Heart right ventricle (tissue), 16 donors: ENCODE measurements around the gene NEDD4. TPM values are rescaled to one million over a fixed set of nuclear protein-coding genes. Genes with fewer than 3 reads are reported as not detected.
"Not testable (repeated sequence)": the region's sequence is repeated elsewhere in the genome, so short reads cannot be mapped to it uniquely, and the experiment has no call there.

Experiments
- ATAC-seq, 8 donors: fragments of 200-7000 bp; cut with Tn5 transposase; one replicate each; pipeline ENCODE4 v1.9.1; 2020; ENCODE audit warnings: mild to moderate bottlenecking in 8 of 8, moderate library complexity in 8 of 8, moderate number of reproducible peaks in 1 of 8
- DNase-seq, 2 donors: peaks; one replicate each; pipeline ENCODE4 v3.0.0-alpha.2; 2020
- H3K27ac ChIP-seq, 10 donors: fragments of 200-600 bp; sonication (generic) in 2 of 10; one replicate each; pipeline versions ENCODE4 v1.5.0 to v1.8.0; 2020 to 2022; ENCODE audit warnings: mild to moderate bottlenecking in 3 of 10
- H3K27me3 ChIP-seq, 7 donors: fragments of 200-600 bp; one replicate each; pipeline ENCODE4 v1.8.0; 2021 to 2022; ENCODE audit warnings: mild to moderate bottlenecking in 2 of 7
- H3K36me3 ChIP-seq, 9 donors: fragments of 200-600 bp; sonication (generic) in 1 of 9; one replicate each; pipeline versions ENCODE4 v1.5.0 to v1.8.0; 2020 to 2022; ENCODE audit warnings: mild to moderate bottlenecking in 2 of 9
- H3K4me1 ChIP-seq, 9 donors: fragments of 200-600 bp; sonication (generic) in 1 of 9; one replicate each; pipeline versions ENCODE4 v1.5.0 to v1.8.0; 2020 to 2022; ENCODE audit warnings: mild to moderate bottlenecking in 4 of 9
- H3K4me3 ChIP-seq, 10 donors: fragments of 200-600 bp; sonication (generic) in 2 of 10; one replicate each; pipeline versions ENCODE4 v1.5.0 to v1.8.0; 2020 to 2022; ENCODE audit warnings: mild to moderate bottlenecking in 7 of 10, moderate library complexity in 2 of 10
- H3K9me3 ChIP-seq, 11 donors: fragments of 200-600 bp in 10 of 11; sonication (generic) in 2 of 11; one replicate each; pipeline versions ENCODE4 v1.5.0 to v1.8.0; 2013 to 2022; ENCODE audit warnings: mild to moderate bottlenecking in 2 of 11, control low read depth in 1 of 11, moderate library complexity in 1 of 11
- CTCF ChIP-seq, 9 donors: fragments of 200-600 bp; sonication (generic) in 2 of 9; IDR thresholded peaks; one replicate each; pipeline versions ENCODE4 v1.5.0 to v1.8.0; 2021 to 2022; ENCODE audit warnings: antibody characterized with exemption in 9 of 9, mild to moderate bottlenecking in 5 of 9, moderate library complexity in 1 of 9
- WGBS, 2 donors: extraction: QIAGEN DNeasy Blood & Tissue Kit; methylation state at CpG; one replicate each; pipeline ENCODE4 v1.1.7; 2013; ENCODE audit warnings: inconsistent platforms in 1 of 2; 5-methylcytosine and 5-hydroxymethylcytosine counted together
- intact Hi-C, 10 donors: fragments of 100-400 bp; cut with DNase I; formaldehyde crosslinking; loops; one replicate each; pipeline versions ENCODE4 v1.11.1 to v1.14.2; 2022
- polyA plus RNA-seq, 2 donors: library from polyadenylated mRNA; stranded (reverse); fragments of 200-250 nt; gene quantifications; one replicate each; pipeline ENCODE4 v1.2.3, GENCODE V29; 2013
- total RNA-seq, 10 donors: library from RNA; stranded (reverse); fragmentation: NEBNext Ultra II Directional in 3 of 10; extraction: Animal tissue kit (Norgen Biotek cat#: 25700) in 3 of 10; gene quantifications; one replicate each; pipeline versions ENCODE4 v1.2.1 to v1.2.4, GENCODE V29; 2021 to 2023
- donor health status: Arrhythmogenic right ventricular cardiomyopathy.
- donor health status: ischemic (EF 13 %, LVEDD 7.1; RV severe dilation, severe dysfunction).
- donor health status: healthy with polysubstance abuse.
- donor health status: DM: no; HTN: yes; CAD: no.
- donor health status: DM: no; HTN: no; CAD: no.
- donor health status: ischemic (EF 25% LVEDD 6.9; RV normal size, moderate dysfunction).
- donor health status: ischemic (EF 25% LVEDD 5.7; RV mildly dilated, moderate dysfunction).
- donor health status: healthy.
- donor health status: DM: yes; HTN: yes; CAD: no.
- donor health status: Ischemic cardiomyopathy.
- donor health status: ischemic (EF 35%, LVEDD 5.7; RV mildly dilated, moderate dysfunction).
- donor health status: nonischemic (EF 11% LVEDD 7.7; RV severe dilation, severe dysfunction).
- donor health status: DM: yes; HTN: yes; CAD: no.
- donor health status: PGD.
- donor health status: ischemic (EF 29% LVEDD 5.4; RV normal size, mild dysfunction).
- donor health status: nonischemic (EF 23%, LVEDD 6.1; RV moderate dilation, normal function).

The NEDD4 gene
- total and polyA plus RNA-seq, 12 donors = 3.5 to 11.5 (median 8.7) TPM

- H3K4me3 ChIP-seq, H3K4me1 ChIP-seq, H3K36me3 ChIP-seq, H3K27me3 ChIP-seq, DNase-seq, intact Hi-C loops, H3K9me3 ChIP-seq, H3K27ac ChIP-seq, ATAC-seq: not testable (repeated sequence)
These were observed 9.9 kb upstream of the NEDD4 start for GRCh38 chr15:56003277-56003676.

- H3K9me3 ChIP-seq = no peaks in the 10 kb centered on the region
- no peak overlapping the region for H3K27ac ChIP-seq
- no peak overlapping the region for H3K4me3 ChIP-seq
- H3K36me3 ChIP-seq = no peaks in the 10 kb centered on the region
- no peak for TF ChIP-seq CTCF (IDR thresholded peaks at IDR 0.05)
- H3K4me1 ChIP-seq = no peaks in the 10 kb centered on the region
- intact Hi-C loops = no loop called here
- WGBS, 2 donors = 89 to 91% methylated on average over 3 of the region's 3 CpGs
- DNase-seq (no peak), ATAC-seq (no peak)
- H3K27me3 ChIP-seq = no peaks in the 10 kb centered on the region
These were observed 8.2 kb upstream of the NEDD4 start for GRCh38 chr15:56001471-56002078.

- TF ChIP-seq CTCF (IDR thresholded peaks at IDR 0.05) = no peak
- DNase-seq (no peak), ATAC-seq (no peak)
- Histone ChIP-seq H3K36me3 (no peaks in the 10 kb centered on the region), H3K4me3 (no peak overlapping the region), H3K9me3 (no peaks in the 10 kb centered on the region), H3K27me3 (no peaks in the 10 kb centered on the region), H3K4me1 (peaks cover 0 to 4% (median 2%) of the 10 kb centered on the region in 9 donors), H3K27ac (no peak overlapping the region)
- intact Hi-C loops = loop anchor here in 4 of 10 donors (5.0 to 10.0 kb wide), 3 partner anchors 85 to 248 kb away; partner anchors contain the start of gene RFX7 (in 2 of the 4)
- WGBS, 2 donors = 86 to 91% methylated on average over 1 of the region's 1 CpG
These were observed 6.2 kb upstream of the NEDD4 start for GRCh38 chr15:55999658-56000057.

- peaks cover 0 to 10% (median 8%) of the 10 kb centered on the region in 9 donors for H3K4me1 ChIP-seq
- 94 to 95% methylated on average over 1 of the region's 1 CpG for WGBS, 2 donors
- intact Hi-C loops = loop anchor here in 4 of 10 donors (5.0 to 10.0 kb wide), 3 partner anchors 84 to 249 kb away; partner anchors contain the start of gene RFX7 (in 2 of the 4)
These were observed 5.1 kb upstream of the NEDD4 start for GRCh38 chr15:55998478-55998877.

More at GRCh38 chr15:55998478-55998877, 5.1 kb upstream of the NEDD4 start:
- no peak for DNase-seq
- Histone ChIP-seq H3K4me3 (no peak overlapping the region), H3K36me3 (no peaks in the 10 kb centered on the region), H3K27me3 (no peaks in the 10 kb centered on the region), H3K9me3 (no peaks in the 10 kb centered on the region), H3K27ac (no peak overlapping the region)
- TF ChIP-seq CTCF (IDR thresholded peaks at IDR 0.05) = no peak
- ATAC-seq = no peak
